Spleen (tissue), 7 donors: ENCODE measurements around the gene NRXN3.

Experiments
- CTCF ChIP-seq, 11 experiments: fragments of 200-600 bp in 7 of 11; fragments of 450-650 bp in 4 of 11; sonication (generic) in 4 of 11; IDR thresholded peaks in 8 of 11; conservative IDR thresholded peaks in 3 of 11; 1 replicate in 7 of 11; 2 replicates in 4 of 11; pipeline versions ENCODE4 v1.4.0 to v1.8.0; 2016 to 2021; ENCODE audit warnings: antibody characterized with exemption in 11 of 11, inconsistent platforms in 4 of 11, mild to moderate bottlenecking in 1 of 11
- POLR2A ChIP-seq, 3 donors: fragments of 450-650 bp; IDR thresholded peaks; one replicate each; pipeline ENCODE4 v1.5.1; 2017; ENCODE audit warnings: antibody characterized with exemption in 3 of 3, mild to moderate bottlenecking in 1 of 3
- donor health status: DM: no; HTN: no; CAD: no; lungs with moderate emphysema.
- donor health status: DM: no; HTN: no; CAD: no.
- donor health status: DM: no; HTN: no; CAD: no.

- TF ChIP-seq CTCF (IDR thresholded peaks at IDR 0.05 in 8 of 11, conservative IDR thresholded peaks at IDR 0.05 in 3 of 11) = no peak
- TF ChIP-seq POLR2A (IDR thresholded peaks at IDR 0.05) = no peak
Observed at GRCh38 chr14:78313499-78313898, 143.3 kb downstream of the NRXN3 start.
